CD4-positive, alpha-beta T cell (primary cell): ENCODE data around the gene NEBL. TPM values are rescaled to one million over a fixed set of nuclear protein-coding genes. Genes with fewer than 3 reads are reported as not detected.

ENCODE experiments used
- ATAC-seq: fragments of 200-7000 bp; cut with Tn5 transposase; one replicate; pipeline ENCODE4 v1.10.0; 2022; ENCODE audit warnings: mild to moderate bottlenecking; ENCODE audit not compliant: poor library complexity
- CTCF ChIA-PET: fragments of 350-600 bp; sonication (Branson Sonifier 250); formaldehyde crosslinking; loops from one replicate; lab custom pipeline; 2021; ENCODE audit warnings: antibody characterized with exemption, inconsistent platforms; lab: Charles Lee
- POLR2A ChIA-PET: fragments of 350-600 bp; sonication (Branson Sonifier 250); formaldehyde crosslinking; loops from one replicate; lab custom pipeline; 2021; ENCODE audit warnings: antibody characterized with exemption, inconsistent platforms; lab: Charles Lee
- DNase-seq, 14 experiments: peaks; one replicate each; pipeline ENCODE4 v3.0.0-alpha.2; 2013 to 2020; ENCODE audit warnings: mixed read lengths in 2 of 14
- H3K27ac ChIP-seq, 2 donors: one replicate each; pipeline versions ENCODE4 v1.5.1 to v1.7.0; 2013; ENCODE audit warnings: low read length in 2 of 2, low read depth in 1 of 2, mild to moderate bottlenecking in 1 of 2
- H3K27me3 ChIP-seq, 2 experiments: 1 replicate in 1 of 2; 2 replicates in 1 of 2; pipeline versions ENCODE4 v1.6.1 to v1.7.0; 2013; ENCODE audit warnings: low read length in 2 of 2, control low read depth in 1 of 2, mild to moderate bottlenecking in 1 of 2, moderate library complexity in 1 of 2; ENCODE audit not compliant: insufficient read depth in 2 of 2, control insufficient read depth in 1 of 2
- H3K36me3 ChIP-seq: one replicate; pipeline ENCODE4 v1.6.1; 2013; ENCODE audit warnings: low read length, control low read depth; ENCODE audit not compliant: insufficient read depth
- H3K4me1 ChIP-seq: one replicate; pipeline ENCODE4 v1.6.1; 2013; ENCODE audit warnings: low read length, control low read depth; ENCODE audit not compliant: insufficient read depth
- H3K4me3 ChIP-seq: one replicate; pipeline ENCODE4 v1.5.1; 2013; ENCODE audit warnings: mild to moderate bottlenecking, low read length, moderate library complexity
- H3K9me3 ChIP-seq, 2 experiments: 1 replicate in 1 of 2; 2 replicates in 1 of 2; pipeline versions ENCODE4 v1.6.1 to v1.7.0; 2013; ENCODE audit warnings: low read length in 2 of 2, mild to moderate bottlenecking in 2 of 2, control low read depth in 1 of 2, moderate library complexity in 1 of 2; ENCODE audit not compliant: control insufficient read depth in 1 of 2, insufficient read depth in 1 of 2
- H3K27ac Mint-ChIP-seq: one replicate; pipeline ENCODE4 v1.8.0; 2020; ENCODE audit warnings: mixed read lengths
- H3K27me3 Mint-ChIP-seq: one replicate; pipeline ENCODE4 v1.8.0; 2021; ENCODE audit warnings: mixed read lengths
- H3K36me3 Mint-ChIP-seq: one replicate; pipeline ENCODE4 v1.8.0; 2021; ENCODE audit warnings: low read depth, mixed read lengths
- H3K4me1 Mint-ChIP-seq: one replicate; pipeline ENCODE4 v1.8.0; 2021; ENCODE audit warnings: low read depth, mixed read lengths
- H3K4me3 Mint-ChIP-seq: one replicate; pipeline ENCODE4 v1.8.0; 2020; ENCODE audit warnings: mild to moderate bottlenecking, mixed read lengths
- H3K9me3 Mint-ChIP-seq: one replicate; pipeline ENCODE4 v1.8.0; 2020; ENCODE audit warnings: mixed read lengths
- CTCF ChIP-seq: fragments of 200-600 bp; IDR thresholded peaks from one replicate; pipeline ENCODE4 v1.8.0; 2022; ENCODE audit warnings: antibody characterized with exemption, mild to moderate bottlenecking
- intact Hi-C, 2 experiments: fragments of 100-400 bp; cut with DNase I in 1 of 2; cut with micrococcal nuclease in 1 of 2; formaldehyde crosslinking; loops; one replicate each; pipeline versions ENCODE4 v1.15.1 to v1.9.0; 2023 to 2025; cut with DNase I, micrococcal nuclease
- total RNA-seq, 174 experiments: library from RNA in 2 of 174; stranded (reverse) in 2 of 174; gene quantifications; one replicate each; pipeline ENCODE4 v1.2.3 and lab custom pipeline; 2021 to 2026

Gene NEBL
- total RNA-seq, 2 experiments from 2014 or later = 0.17 to 0.22 TPM

DNA sequence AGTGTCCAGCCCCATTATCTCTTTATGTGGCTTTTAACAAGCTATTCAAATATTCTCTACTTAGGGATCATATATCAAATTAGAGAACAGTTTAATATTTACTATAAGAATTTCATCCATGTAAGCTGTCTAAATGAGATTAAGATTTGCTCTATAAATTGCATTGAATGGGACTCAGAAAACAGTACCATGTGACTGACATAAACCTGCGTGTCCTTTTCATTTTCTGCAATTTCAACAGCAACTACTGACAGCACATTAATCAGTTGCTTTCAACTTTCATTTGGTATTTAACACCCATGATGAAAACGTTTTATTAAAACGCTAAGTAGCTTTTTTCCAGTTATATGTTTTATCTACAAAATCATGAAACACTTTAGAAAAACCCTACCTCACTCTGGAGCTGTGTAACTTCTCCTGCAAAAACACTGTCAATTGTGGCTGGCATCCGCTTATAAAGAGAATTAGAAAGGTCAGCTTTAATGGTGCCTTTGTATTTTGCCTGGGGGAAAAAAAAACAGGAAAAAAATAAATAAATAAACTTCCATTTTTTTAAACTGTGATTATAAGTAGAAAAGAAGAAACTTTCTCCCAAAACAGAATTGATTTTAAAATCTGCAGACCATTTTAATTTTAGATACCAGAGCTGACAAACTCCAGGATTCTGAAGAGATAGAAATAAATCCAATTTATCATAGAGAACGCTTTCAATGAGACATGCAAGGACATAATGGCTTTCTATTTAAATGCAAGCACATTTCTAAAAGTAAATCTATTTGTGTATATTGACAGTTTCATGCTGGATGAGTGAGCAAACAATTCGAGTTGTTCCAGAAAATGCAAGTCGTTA lies 9.2 kb downstream of the NEBL start:
- no peaks in the 10 kb centered on the region for H3K27me3 ChIP-seq
- Mint-ChIP-seq H3K9me3 (no peaks in the 10 kb centered on the region), H3K27me3 (peaks cover 11% of the 10 kb centered on the region), H3K4me1 (no peaks in the 10 kb centered on the region), H3K4me3 (no peak overlapping the region), H3K36me3 (no peaks in the 10 kb centered on the region), H3K27ac (no peak overlapping the region)
- TF ChIP-seq CTCF = no peak
- DNase-seq (no peak), ATAC-seq (no peak)
- no peaks in the 10 kb centered on the region for H3K4me1 ChIP-seq
- ChIA-PET CTCF (no interaction called here), POLR2A (no interaction called here)
- intact Hi-C loops = no loop called here
- H3K36me3 ChIP-seq = no peaks in the 10 kb centered on the region
- H3K4me3 ChIP-seq = no peak overlapping the region
- H3K9me3 ChIP-seq = no peaks in the 10 kb centered on the region
- no peak overlapping the region for H3K27ac ChIP-seq

DNA sequence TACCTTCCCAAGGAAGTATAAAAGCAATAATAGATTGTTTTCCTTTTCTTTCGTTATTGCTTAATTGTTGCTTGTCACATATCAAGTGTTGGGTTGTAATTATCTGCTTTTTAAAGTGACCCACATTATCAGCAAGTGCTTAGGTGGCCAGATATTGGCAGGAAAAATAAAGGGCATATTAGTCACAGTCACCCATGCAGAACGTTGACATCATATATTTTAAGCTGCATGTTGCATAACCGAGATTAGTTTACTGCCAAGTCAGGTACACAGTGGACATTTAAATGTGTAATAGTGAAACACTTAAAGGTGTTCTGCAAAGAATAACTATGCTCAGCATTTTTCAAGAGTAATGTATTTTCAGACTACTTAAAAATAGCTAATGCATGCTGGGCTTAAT lies 11.4 kb downstream of the NEBL start:
- POLR2A ChIA-PET = no interaction called here

GRCh38 chr10:20883552-20883951 lies 13.6 kb downstream of the NEBL start:
- H3K27me3 Mint-ChIP-seq = peaks cover under 1% of the 10 kb centered on the region
- H3K36me3 Mint-ChIP-seq = no peaks in the 10 kb centered on the region
- TF ChIP-seq CTCF = no peak
- no peaks in the 10 kb centered on the region for H3K4me1 Mint-ChIP-seq
- ChIA-PET POLR2A (no interaction called here), CTCF (no interaction called here)
- ATAC-seq (no peak), DNase-seq (no peak)
- Histone ChIP-seq H3K27ac (no peak overlapping the region), H3K36me3 (no peaks in the 10 kb centered on the region), H3K9me3 (no peaks in the 10 kb centered on the region), H3K27me3 (no peaks in the 10 kb centered on the region), H3K4me3 (no peak overlapping the region), H3K4me1 (no peaks in the 10 kb centered on the region)
- intact Hi-C loops = no loop called here
- no peaks in the 10 kb centered on the region for H3K9me3 Mint-ChIP-seq
- H3K27ac Mint-ChIP-seq = no peak overlapping the region
- H3K4me3 Mint-ChIP-seq = no peak overlapping the region

More for the DNA sequence above, 11.4 kb downstream of the NEBL start:
- Histone ChIP-seq H3K27me3 (no peaks in the 10 kb centered on the region), H3K4me1 (no peaks in the 10 kb centered on the region), H3K4me3 (no peak overlapping the region), H3K9me3 (no peaks in the 10 kb centered on the region), H3K36me3 (no peaks in the 10 kb centered on the region), H3K27ac (no peak overlapping the region)
- H3K27me3 Mint-ChIP-seq = peaks cover 7% of the 10 kb centered on the region
- no peak overlapping the region for H3K4me3 Mint-ChIP-seq
- TF ChIP-seq CTCF = no peak
- H3K9me3 Mint-ChIP-seq = no peaks in the 10 kb centered on the region
- ATAC-seq (no peak), DNase-seq (no peak)
- CTCF ChIA-PET = no interaction called here
- no peaks in the 10 kb centered on the region for H3K4me1 Mint-ChIP-seq
- no peaks in the 10 kb centered on the region for H3K36me3 Mint-ChIP-seq
- intact Hi-C loops = no loop called here
- no peak overlapping the region for H3K27ac Mint-ChIP-seq
